Measurements from ENCODE around the gene B4GALT1.

The B4GALT1 gene

GRCh38 chr9:33131790-33132772, 35.1 kb downstream of the B4GALT1 start:
- Histone ChIP-seq H3K4me3 (ENCODE audit: low read length) (no peak overlapping the region), H3K27me3 (ENCODE audit: insufficient read depth, low read length) (no peaks in the 10 kb centered on the region), H3K36me3 (ENCODE audit: insufficient read depth, low read depth, low read length) (no peaks in the 10 kb centered on the region), H3K4me1 (ENCODE audit: insufficient read depth, low read length) (no peaks in the 10 kb centered on the region), H3K9me3 (ENCODE audit: insufficient read depth, low read depth, low read length) (no peaks in the 10 kb centered on the region), H3K9ac (ENCODE audit: low read depth, low read length) (no peak overlapping the region), H3K27ac (ENCODE audit: low read length) (no peak overlapping the region)

GRCh38 chr9:33130961-33131789, 36.0 kb downstream of the B4GALT1 start:
- H3K27me3 ChIP-seq (ENCODE audit: insufficient read depth, low read length): no peaks in the 10 kb centered on the region
- no peak overlapping the region for H3K4me3 ChIP-seq (ENCODE audit: low read length)
- no peaks in the 10 kb centered on the region for H3K9me3 ChIP-seq (ENCODE audit: insufficient read depth, low read depth, low read length)
- H3K36me3 ChIP-seq (ENCODE audit: insufficient read depth, low read depth, low read length): no peaks in the 10 kb centered on the region
- no peak overlapping the region for H3K27ac ChIP-seq (ENCODE audit: low read length)
- H3K4me1 ChIP-seq (ENCODE audit: insufficient read depth, low read length): no peaks in the 10 kb centered on the region
- H3K9ac ChIP-seq (ENCODE audit: low read depth, low read length): no peak overlapping the region

GRCh38 chr9:33129886-33130881, 37.0 kb downstream of the B4GALT1 start:
- Histone ChIP-seq H3K4me3 (ENCODE audit: low read length) (no peak overlapping the region), H3K9ac (ENCODE audit: low read depth, low read length) (no peak overlapping the region), H3K27ac (ENCODE audit: low read length) (no peak overlapping the region), H3K36me3 (ENCODE audit: insufficient read depth, low read depth, low read length) (no peaks in the 10 kb centered on the region), H3K27me3 (ENCODE audit: insufficient read depth, low read length) (no peaks in the 10 kb centered on the region), H3K9me3 (ENCODE audit: insufficient read depth, low read depth, low read length) (no peaks in the 10 kb centered on the region), H3K4me1 (ENCODE audit: insufficient read depth, low read length) (no peaks in the 10 kb centered on the region; the same call in 1 of the 2 replicates)

DNA sequence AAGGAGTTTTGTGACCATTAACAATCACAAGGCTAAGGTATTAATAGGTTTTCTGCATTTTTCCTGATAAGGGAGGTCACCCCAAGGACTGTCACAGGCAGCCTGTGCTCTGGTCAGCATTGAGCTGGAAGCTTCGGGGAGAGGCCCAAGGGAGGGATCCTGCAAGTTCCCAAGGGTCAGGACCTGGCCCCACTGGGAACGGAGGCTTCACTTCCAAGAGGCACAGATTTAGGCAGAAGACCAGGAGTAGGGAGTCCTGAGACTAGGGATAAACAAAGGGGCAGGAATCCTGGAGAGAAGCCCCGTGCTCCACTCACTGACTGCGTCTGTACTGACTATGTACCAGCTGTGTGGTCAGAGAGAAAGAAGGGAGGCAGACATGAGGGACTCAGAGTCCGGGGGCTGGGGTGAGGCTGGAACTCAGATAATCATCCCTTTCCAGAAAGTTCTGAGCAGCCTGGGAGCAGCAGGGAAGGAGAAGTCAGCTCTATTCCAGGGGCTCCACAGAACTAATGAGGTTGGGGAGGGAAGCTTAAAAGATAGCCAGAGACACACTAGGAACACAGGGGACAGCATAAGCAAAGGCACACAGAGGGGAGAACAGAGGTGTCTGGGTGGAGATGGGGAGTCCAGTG, 37.8 kb downstream of the B4GALT1 start:
- no peak overlapping the region for H3K4me3 ChIP-seq (ENCODE audit: low read length)
- H3K4me1 ChIP-seq (ENCODE audit: insufficient read depth, low read length): no peaks in the 10 kb centered on the region; the same call in 1 of the 2 replicates
- no peaks in the 10 kb centered on the region for H3K27me3 ChIP-seq (ENCODE audit: insufficient read depth, low read length)
- no peaks in the 10 kb centered on the region for H3K9me3 ChIP-seq (ENCODE audit: insufficient read depth, low read depth, low read length)
- no peaks in the 10 kb centered on the region for H3K36me3 ChIP-seq (ENCODE audit: insufficient read depth, low read depth, low read length)
- H3K9ac ChIP-seq (ENCODE audit: low read depth, low read length): no peak overlapping the region
- no peak overlapping the region for H3K27ac ChIP-seq (ENCODE audit: low read length)

DNA sequence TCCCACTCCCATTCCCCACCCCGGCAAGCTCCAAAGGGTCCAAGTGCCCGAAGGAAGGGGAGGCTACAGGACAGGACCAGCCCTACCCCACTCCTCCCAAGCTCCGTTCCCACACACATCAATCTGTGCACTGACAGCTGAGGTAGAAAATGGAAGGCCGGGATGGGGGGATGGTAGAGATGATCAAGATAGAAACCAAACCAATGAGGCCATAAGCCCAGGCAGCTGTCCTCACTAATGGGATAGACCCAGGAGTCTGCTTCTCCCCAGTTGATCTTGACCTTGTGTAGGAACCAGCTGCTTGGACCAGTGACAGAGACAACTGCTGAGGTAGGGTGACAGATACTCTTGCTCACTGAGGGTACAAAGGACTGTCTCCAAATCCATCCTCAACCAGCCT, 38.6 kb downstream of the B4GALT1 start:
- no peak overlapping the region for H3K27ac ChIP-seq (ENCODE audit: low read length)
- H3K4me3 ChIP-seq (ENCODE audit: low read length): no peak overlapping the region
- H3K9me3 ChIP-seq (ENCODE audit: insufficient read depth, low read depth, low read length): no peaks in the 10 kb centered on the region
- no peaks in the 10 kb centered on the region; the same call in 1 of the 2 replicates for H3K4me1 ChIP-seq (ENCODE audit: insufficient read depth, low read length)
- H3K9ac ChIP-seq (ENCODE audit: low read depth, low read length): no peak overlapping the region
- H3K36me3 ChIP-seq (ENCODE audit: insufficient read depth, low read depth, low read length): no peaks in the 10 kb centered on the region
- H3K27me3 ChIP-seq (ENCODE audit: insufficient read depth, low read length): no peaks in the 10 kb centered on the region

- Histone ChIP-seq H3K4me3 (ENCODE audit: low read length) (no peak overlapping the region), H3K9me3 (ENCODE audit: insufficient read depth, low read depth, low read length) (no peaks in the 10 kb centered on the region), H3K36me3 (ENCODE audit: insufficient read depth, low read depth, low read length) (no peaks in the 10 kb centered on the region), H3K27me3 (ENCODE audit: insufficient read depth, low read length) (no peaks in the 10 kb centered on the region), H3K4me1 (ENCODE audit: insufficient read depth, low read length) (no peaks in the 10 kb centered on the region; the same call in 1 of the 2 replicates), H3K9ac (ENCODE audit: low read depth, low read length) (no peak overlapping the region), H3K27ac (ENCODE audit: low read length) (no peak overlapping the region)
Observed at GRCh38 chr9:33127881-33128280, 39.3 kb downstream of the B4GALT1 start.

- no peaks in the 10 kb centered on the region for H3K9me3 ChIP-seq (ENCODE audit: insufficient read depth, low read depth, low read length)
Observed at GRCh38 chr9:33125871-33126823, 41.0 kb downstream of the B4GALT1 start.

DNA sequence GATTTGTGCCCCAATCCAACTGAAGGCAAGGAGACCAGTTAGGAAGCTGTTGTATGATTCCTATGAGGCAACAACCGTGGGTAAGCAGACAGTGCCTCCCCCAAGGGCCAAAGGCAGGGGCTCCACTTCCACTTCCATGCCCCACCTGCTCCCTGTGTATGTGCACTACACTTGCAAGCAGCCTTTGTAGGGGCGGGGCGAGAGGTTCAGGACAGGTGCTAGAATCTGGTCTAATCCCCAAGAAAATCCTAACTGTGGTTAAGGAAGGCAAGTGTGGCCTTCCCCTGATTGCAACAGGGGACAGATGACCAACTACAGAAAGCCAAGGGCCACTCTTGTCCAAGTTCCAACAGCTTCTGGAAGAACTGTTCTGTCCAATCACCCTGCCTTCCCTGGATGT, 41.7 kb downstream of the B4GALT1 start:
- Histone ChIP-seq H3K36me3 (ENCODE audit: insufficient read depth, low read depth, low read length) (no peaks in the 10 kb centered on the region), H3K4me1 (ENCODE audit: insufficient read depth, low read length) (no peaks in the 10 kb centered on the region; the same call in 1 of the 2 replicates), H3K9me3 (ENCODE audit: insufficient read depth, low read depth, low read length) (no peaks in the 10 kb centered on the region), H3K27me3 (ENCODE audit: insufficient read depth, low read length) (no peaks in the 10 kb centered on the region), H3K27ac (ENCODE audit: low read length) (no peak overlapping the region), H3K4me3 (ENCODE audit: low read length) (no peak overlapping the region), H3K9ac (ENCODE audit: low read depth, low read length) (no peak overlapping the region)

More at GRCh38 chr9:33125871-33126823, 41.0 kb downstream of the B4GALT1 start:
- Histone ChIP-seq H3K27ac (ENCODE audit: low read length) (no peak overlapping the region), H3K9ac (ENCODE audit: low read depth, low read length) (no peak overlapping the region), H3K27me3 (ENCODE audit: insufficient read depth, low read length) (no peaks in the 10 kb centered on the region), H3K36me3 (ENCODE audit: insufficient read depth, low read depth, low read length) (no peaks in the 10 kb centered on the region), H3K4me1 (ENCODE audit: insufficient read depth, low read length) (no peaks in the 10 kb centered on the region; the same call in 1 of the 2 replicates), H3K4me3 (ENCODE audit: low read length) (no peak overlapping the region; the same call in 1 of the 2 replicates)

GRCh38 chr9:33124751-33125381, 42.3 kb downstream of the B4GALT1 start:
- Histone ChIP-seq H3K27me3 (ENCODE audit: insufficient read depth, low read length) (no peaks in the 10 kb centered on the region), H3K4me1 (ENCODE audit: insufficient read depth, low read length) (no peaks in the 10 kb centered on the region; the same call in 1 of the 2 replicates), H3K9me3 (ENCODE audit: insufficient read depth, low read depth, low read length) (no peaks in the 10 kb centered on the region), H3K27ac (ENCODE audit: low read length) (no peak overlapping the region), H3K9ac (ENCODE audit: low read depth, low read length) (no peak overlapping the region), H3K36me3 (ENCODE audit: insufficient read depth, low read depth, low read length) (no peaks in the 10 kb centered on the region), H3K4me3 (ENCODE audit: low read length) (no peak overlapping the region)
